ENCODE data around the gene KSR1.

- no peak for TF ChIP-seq CTCF (IDR thresholded peaks at IDR 0.05; ENCODE audit: control extremely low read depth in 1 of 3, insufficient read depth in 1 of 3, low read depth in 1 of 3, low read length in 3 of 3)
- TF ChIP-seq USF2 (IDR thresholded peaks at IDR 0.05; ENCODE audit: low read length) = no peak
- TF ChIP-seq SIRT6 (IDR thresholded peaks at IDR 0.05; ENCODE audit: low read length) = no peak
- TF ChIP-seq POLR2A (IDR thresholded peaks at IDR 0.05; ENCODE audit: control extremely low read depth in 1 of 2, low read depth in 2 of 2, low read length in 2 of 2) = no peak
- TF ChIP-seq EGR1 (IDR thresholded peaks at IDR 0.05; ENCODE audit: borderline replicate concordance, low read depth, low read length) = no peak
- TF ChIP-seq JUND (IDR thresholded peaks at IDR 0.05; ENCODE audit: low read length) = no peak
- TF ChIP-seq SP2 (IDR thresholded peaks at IDR 0.05; ENCODE audit: low read length) = no peak
- TF ChIP-seq ATF3 (IDR thresholded peaks at IDR 0.05; ENCODE audit: insufficient read depth, low read depth, low read length) = no peak
- TF ChIP-seq RNF2 (IDR thresholded peaks at IDR 0.05; ENCODE audit: borderline replicate concordance, low read depth, low read length, missing control alignments, poor library complexity, severe bottlenecking) = no peak
- no peak for TF ChIP-seq POLR2AphosphoS5 (IDR thresholded peaks at IDR 0.05; ENCODE audit: low read depth, low read length)
- TF ChIP-seq RAD21 (IDR thresholded peaks at IDR 0.05 in 1 of 2, conservative IDR thresholded peaks at IDR 0.05 in 1 of 2; ENCODE audit: low read depth in 2 of 2, low read length in 2 of 2) = no peak
Observed at GRCh38 chr17:27605409-27605808, 149.2 kb downstream of the KSR1 start.

All from H1 (cell line).